OCI-LY7 (cell line): Measurements from ENCODE around the gene ZNF821. TPM values are rescaled to one million over a fixed set of nuclear protein-coding genes. Genes with fewer than 3 reads are reported as not detected.
"Not testable (repeated sequence)": the region's sequence is repeated elsewhere in the genome, so short reads cannot be mapped to it uniquely, and the experiment has no call there.

Source experiments
- BruUV-seq: library from RNA; stranded (reverse); fragments of 400-500 nt; replicated peaks from 2 replicates; lab custom pipeline; 2021; lab: Mats Ljungman, UMichigan
- CTCF ChIA-PET: fragments of 300-600 bp; sonication (Branson Sonifier 250); formaldehyde crosslinking; loops from one replicate; lab custom pipeline; 2022; ENCODE audit warnings: antibody characterized with exemption; ENCODE audit not compliant: unreplicated experiment; lab: Charles Lee
- POLR2A ChIA-PET: fragments of 300-600 bp; sonication (Branson Sonifier 250); formaldehyde crosslinking; loops from one replicate; lab custom pipeline; 2022; ENCODE audit warnings: antibody characterized with exemption; lab: Charles Lee
- DNase-seq: peaks from one replicate; pipeline ENCODE4 v3.0.0-alpha.2; 2015; ENCODE audit warnings: low spot score
- H2AFZ ChIP-seq: fragments of 200-600 bp; sonication (generic), shearing (Covaris generic); 2 replicates; pipeline ENCODE4 v1.6.1; 2014; ENCODE audit warnings: mild to moderate bottlenecking, antibody characterized with exemption, low read length, moderate library complexity
- H3K27ac ChIP-seq: fragments of 200-600 bp; sonication (generic); 2 replicates; pipeline ENCODE4 v1.5.1; 2014; ENCODE audit warnings: mixed run types, low read depth, mild to moderate bottlenecking, moderate library complexity, low read length, inconsistent platforms; ENCODE audit not compliant: poor library complexity, severe bottlenecking
- H3K36me3 ChIP-seq: fragments of 200-600 bp; sonication (generic); 2 replicates; pipeline ENCODE4 v1.6.1; 2014; ENCODE audit warnings: mild to moderate bottlenecking, antibody characterized with exemption, low read length, moderate library complexity, mixed read lengths; ENCODE audit not compliant: insufficient read depth
- H3K4me1 ChIP-seq: fragments of 200-600 bp; sonication (generic); 2 replicates; pipeline ENCODE4 v1.5.1; 2014; ENCODE audit warnings: mild to moderate bottlenecking, low read length; ENCODE audit not compliant: insufficient read depth, poor library complexity, severe bottlenecking
- H3K4me2 ChIP-seq: fragments of 200-600 bp; sonication (generic); 2 replicates; pipeline ENCODE4 v1.6.1; 2014; ENCODE audit warnings: mild to moderate bottlenecking, low read length
- H3K4me3 ChIP-seq: fragments of 200-600 bp; sonication (generic); 2 replicates; pipeline ENCODE4 v1.5.1; 2014; ENCODE audit warnings: mild to moderate bottlenecking, low read depth, low read length; ENCODE audit not compliant: poor library complexity, severe bottlenecking
- H3K79me2 ChIP-seq: fragments of 200-600 bp; sonication (generic); 2 replicates; pipeline ENCODE4 v1.6.1; 2016; ENCODE audit warnings: low read depth, mild to moderate bottlenecking, low read length, moderate library complexity, mixed read lengths; ENCODE audit not compliant: insufficient read depth
- H3K9me2 ChIP-seq: fragments of 200-600 bp; sonication (generic); 2 replicates; pipeline ENCODE4 v1.6.1; 2016; ENCODE audit warnings: mild to moderate bottlenecking, low read length, mixed read lengths; ENCODE audit not compliant: insufficient read depth
- H3K9me3 ChIP-seq: fragments of 200-600 bp; sonication (generic); 2 replicates; pipeline ENCODE4 v1.6.1; 2014; ENCODE audit warnings: mild to moderate bottlenecking, mixed run types, low read length, mixed read lengths
- H4K20me1 ChIP-seq: fragments of 200-600 bp; sonication (generic); 2 replicates; pipeline ENCODE4 v1.6.1; 2014; ENCODE audit warnings: mild to moderate bottlenecking, antibody characterized with exemption, low read length, moderate library complexity, mixed read lengths; ENCODE audit not compliant: insufficient read depth
- CTCF ChIP-seq: fragments of 200-600 bp; sonication (generic); conservative IDR thresholded peaks from 2 replicates; pipeline ENCODE4 v1.5.1; 2014; ENCODE audit warnings: mild to moderate bottlenecking, antibody characterized with exemption, low read length, moderate library complexity, mixed read lengths
- EZH2phosphoT487 ChIP-seq: fragments of 200-600 bp; sonication (generic); IDR thresholded peaks from 2 replicates; pipeline ENCODE4 v1.6.1; 2018; ENCODE audit warnings: low read depth, borderline replicate concordance, mild to moderate bottlenecking, mixed run types, antibody characterized with exemption, low read length, moderate library complexity, mixed read lengths
- intact Hi-C: fragments of 100-400 bp; cut with micrococcal nuclease; formaldehyde crosslinking; loops from one replicate; pipeline ENCODE4 v1.10.0; 2022; ENCODE audit not compliant: unreplicated experiment
- total RNA-seq, 2 experiments: library from RNA; depleted of rRNA in 1 of 2; stranded (reverse); fragments of >200 nt in 1 of 2; shearing (Covaris generic) in 1 of 2; gene quantifications; 2 replicates each; pipeline ENCODE4 v1.2.3, GENCODE V29; 2014 to 2022

ZNF821 gene
- total RNA-seq, 2 experiments from 2014 or later = 14.6 to 17.8 TPM

- Histone ChIP-seq H4K20me1 (peaks cover 14% of the 10 kb centered on the region), H3K36me3 (peaks cover 78% of the 10 kb centered on the region), H3K4me2 (no peak overlapping the region), H3K27ac (no peak overlapping the region), H2AFZ (no peak overlapping the region), H3K4me3 (no peak overlapping the region), H3K9me3 (no peaks in the 10 kb centered on the region), H3K9me2 (no peaks in the 10 kb centered on the region), H3K4me1 (no peaks in the 10 kb centered on the region), H3K79me2 (peaks cover 100% of the 10 kb centered on the region)
- no peak for DNase-seq
- TF ChIP-seq CTCF (no peak), EZH2phosphoT487 (no peak)
- no TSS peak for BruUV-seq
- intact Hi-C loops = no loop called here
- CTCF ChIA-PET = no interaction called here
- POLR2A ChIA-PET = interaction anchor here (0.7 to 1.6 kb wide), 3 partner anchors 11 to 26 kb away, joined by 3 to 4 read pairs (median 3); no protein-coding TSS in a partner anchor
These were observed 27.1 kb upstream of the ZNF821 start for GRCh38 chr16:71911121-71911520.

- Histone ChIP-seq H3K36me3 (peaks cover 60% of the 10 kb centered on the region), H3K79me2 (peaks cover 100% of the 10 kb centered on the region), H4K20me1 (peaks cover 14% of the 10 kb centered on the region)
- DNase-seq, H3K9me3 ChIP-seq, H2AFZ ChIP-seq, CTCF ChIA-PET, H3K4me1 ChIP-seq, BruUV-seq, H3K9me2 ChIP-seq, H3K4me2 ChIP-seq, H3K27ac ChIP-seq, H3K4me3 ChIP-seq, intact Hi-C loops: not testable (repeated sequence)
- POLR2A ChIA-PET = interaction anchor here (0.6 to 1.7 kb wide), 4 partner anchors 8 to 1899 kb away, joined by 3 to 6 read pairs (median 4); no protein-coding TSS in a partner anchor
These were observed 21.8 kb upstream of the ZNF821 start for GRCh38 chr16:71905765-71906164.

- H3K27ac ChIP-seq = no peak overlapping the region
- H3K4me2 ChIP-seq = no peak overlapping the region
- no peak for DNase-seq
- CTCF ChIA-PET = no interaction called here
- peaks cover 99% of the 10 kb centered on the region for H3K79me2 ChIP-seq
- POLR2A ChIA-PET = interaction anchor here (0.6 to 1.8 kb wide), 2 partner anchors 27 to 38 kb away, joined by 3 to 4 read pairs; no protein-coding TSS in a partner anchor
- no peak overlapping the region for H3K4me3 ChIP-seq
- no peak overlapping the region for H2AFZ ChIP-seq
- BruUV-seq = no TSS peak
- H3K9me2 ChIP-seq = no peaks in the 10 kb centered on the region
- H3K9me3 ChIP-seq = no peaks in the 10 kb centered on the region
- intact Hi-C loops = no loop called here
- TF ChIP-seq EZH2phosphoT487 (no peak), CTCF (no peak)
- 0 out of 2 replicates have a peak, but pooled peaks cover 5% of the 10 kb centered on the region for H4K20me1 ChIP-seq
- H3K36me3 ChIP-seq = peaks cover 45% of the 10 kb centered on the region
- H3K4me1 ChIP-seq = peaks cover 13% of the 10 kb centered on the region
These were observed 20.3 kb upstream of the ZNF821 start for GRCh38 chr16:71904239-71904638.
